NCI-H1048 (cell line): ENCODE measurements around the gene MYF6.
A peak's percentile ranks its signal among the peaks of the same experiment; 100 is the strongest.
"Not testable (repeated sequence)": the region's sequence is repeated elsewhere in the genome, so short reads cannot be mapped to it uniquely, and the experiment has no call there.

Experiments
- DNase-seq: peaks from one replicate; lab custom pipeline; 2025; lab: John Stamatoyannopoulos, UW

The MYF6 gene

DNA sequence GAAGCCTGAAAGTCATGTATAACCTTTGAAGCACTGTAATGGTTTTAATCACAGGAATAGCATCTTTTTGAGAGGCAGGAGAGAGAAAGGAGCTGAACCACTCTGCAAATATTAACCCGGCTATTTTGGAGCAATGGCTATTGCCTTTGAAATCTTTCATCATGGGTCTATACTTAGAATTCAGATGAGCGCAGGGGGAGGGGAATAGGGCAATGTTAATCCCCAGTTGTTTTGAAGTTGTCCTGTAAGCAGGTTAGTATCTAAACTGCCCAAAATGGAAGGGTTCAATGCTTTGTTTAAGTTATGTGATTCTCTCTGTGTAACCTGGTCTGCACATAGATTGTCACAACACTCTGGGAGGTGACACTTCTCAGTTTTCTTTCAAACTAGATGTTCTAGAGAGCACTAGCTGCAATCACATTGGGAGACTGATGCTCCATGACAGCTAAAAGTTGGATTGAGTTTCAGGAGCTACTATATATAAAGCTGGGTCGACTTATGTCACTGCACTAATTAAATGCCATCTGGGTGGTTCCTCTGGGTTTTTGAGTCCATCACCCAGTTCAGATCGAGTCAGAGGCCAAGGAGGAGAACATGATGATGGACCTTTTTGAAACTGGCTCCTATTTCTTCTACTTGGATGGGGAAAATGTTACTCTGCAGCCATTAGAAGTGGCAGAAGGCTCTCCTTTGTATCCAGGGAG is at the start of gene MYF6:
Gene MYF6 (plus strand): TSS at position 509 of the 704 bp plus-strand sequence. CDS start 86 bp downstream, at position 595.
- no peak for DNase-seq

GRCh38 chr12:80659512-80660063 is 47.8 kb upstream of the MYF6 start:
- no peak for DNase-seq

DNA sequence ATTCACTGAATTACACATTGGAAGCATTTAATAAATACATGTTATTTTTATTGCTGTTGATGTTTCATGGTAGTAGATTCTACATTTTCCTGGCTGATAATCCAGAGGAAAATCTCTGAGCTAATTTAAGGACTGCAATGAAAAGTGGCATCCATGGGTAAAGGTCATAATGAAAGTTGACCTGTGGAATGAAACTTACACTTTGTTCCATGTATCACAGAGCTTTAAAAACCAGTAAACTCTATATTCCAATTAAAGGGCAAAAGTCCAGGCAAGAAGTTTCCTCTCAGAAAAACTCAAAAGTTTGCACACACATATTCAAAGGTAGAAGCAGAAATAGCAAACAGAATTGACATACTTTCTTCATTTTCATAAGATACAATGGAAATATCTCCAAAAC is 44.8 kb upstream of the MYF6 start:
- DNase-seq = no peak

- DNase-seq = no peak
Observed at GRCh38 chr12:80670214-80670613, 37.2 kb upstream of the MYF6 start.

DNA sequence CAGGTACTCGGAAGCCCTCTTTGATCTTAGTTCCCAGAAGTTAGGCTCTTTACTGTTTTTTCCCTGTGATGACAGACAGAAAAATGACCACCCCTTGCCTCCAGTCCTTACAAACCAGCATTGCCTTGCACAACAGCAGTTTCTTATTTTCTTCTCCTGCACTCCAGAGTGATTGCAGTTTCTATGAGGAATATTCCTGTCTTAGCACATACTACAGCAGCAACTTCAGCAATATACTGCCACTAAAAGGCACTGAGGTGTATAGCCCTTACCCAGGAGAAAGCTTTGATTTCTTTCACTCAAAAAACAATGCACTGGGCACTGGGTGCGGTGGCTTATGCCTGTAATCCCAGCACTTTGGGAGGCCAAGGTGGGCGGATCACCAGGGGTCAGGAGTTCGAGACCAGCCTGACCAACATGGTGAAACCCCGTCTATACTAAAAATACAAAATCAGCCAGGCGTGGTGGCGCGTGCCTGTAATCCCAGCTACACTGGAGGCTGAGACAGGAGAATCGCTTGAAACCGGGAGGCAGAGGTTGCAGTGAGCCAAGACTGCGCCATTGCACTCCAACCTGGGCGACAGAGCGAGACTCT is 31.3 kb upstream of the MYF6 start:
- DNase-seq = not testable (repeated sequence)

DNA sequence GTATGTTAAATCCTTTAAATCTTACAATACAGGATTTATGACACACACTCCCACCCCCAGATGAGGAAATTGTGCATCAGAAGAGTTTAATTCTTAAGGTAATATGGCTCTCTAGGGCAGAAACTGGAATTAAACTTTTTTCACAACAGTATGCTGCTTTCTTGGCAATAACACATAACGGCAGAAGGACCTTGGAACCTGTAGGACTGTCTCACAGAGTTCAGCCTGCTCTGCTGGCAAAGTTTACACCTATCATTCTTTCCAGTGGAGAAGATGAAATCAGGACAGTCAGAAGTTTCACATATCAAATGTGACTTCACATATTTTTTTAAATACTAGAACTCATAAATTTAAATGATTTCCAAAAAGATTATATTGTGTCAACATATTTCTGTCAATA is 30.6 kb upstream of the MYF6 start:
- DNase-seq = no peak

- DNase-seq = no peak
Observed at GRCh38 chr12:80677994-80678393, 29.4 kb upstream of the MYF6 start.

GRCh38 chr12:80679346-80680131 is 27.9 kb upstream of the MYF6 start:
- no peak for DNase-seq

DNA sequence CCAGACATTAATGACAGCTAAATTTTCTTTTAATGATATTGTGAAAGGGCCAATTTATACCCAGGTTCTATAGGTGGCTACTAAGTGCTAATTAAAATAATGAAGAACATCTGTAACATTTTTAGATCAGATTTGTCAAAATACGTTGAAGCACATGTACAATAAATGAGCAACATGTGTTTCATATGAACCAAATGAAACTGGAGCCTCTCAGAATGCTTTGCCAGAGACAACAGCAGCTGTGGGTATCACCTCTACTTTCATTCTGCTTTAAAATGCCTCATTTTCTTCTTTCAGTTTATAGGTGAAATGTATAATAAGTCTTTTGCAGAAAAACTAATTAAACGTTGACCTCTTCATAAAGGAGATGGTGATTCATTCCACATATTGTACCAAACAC is 26.1 kb upstream of the MYF6 start:
- DNase-seq = no peak

DNA sequence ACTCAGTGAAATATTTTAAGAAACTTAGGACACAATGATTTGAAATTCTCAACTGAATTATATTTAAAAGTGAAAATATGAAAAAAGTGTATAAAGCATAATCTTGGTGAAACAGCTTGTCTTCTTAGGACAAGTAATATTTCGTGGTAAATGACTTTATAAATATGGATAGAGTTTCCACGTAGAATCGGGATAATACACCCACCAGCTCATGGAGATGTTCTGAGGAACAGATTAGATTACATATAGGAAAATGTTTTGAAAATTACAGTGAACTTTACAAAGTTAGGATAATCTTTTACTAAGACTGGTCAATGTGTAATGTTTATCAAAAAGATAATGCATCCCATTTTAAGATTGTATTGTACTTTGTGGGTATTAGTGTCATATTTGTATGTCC is 25.6 kb upstream of the MYF6 start:
- no peak for DNase-seq

GRCh38 chr12:80684077-80684495 is 23.3 kb upstream of the MYF6 start:
- DNase-seq = peak; percentile 34

GRCh38 chr12:80690090-80690489 is 17.3 kb upstream of the MYF6 start:
- DNase-seq = no peak

- no peak for DNase-seq
Observed at GRCh38 chr12:80690513-80690912, 16.9 kb upstream of the MYF6 start.

GRCh38 chr12:80692114-80692513 is 15.3 kb upstream of the MYF6 start:
- no peak for DNase-seq

DNA sequence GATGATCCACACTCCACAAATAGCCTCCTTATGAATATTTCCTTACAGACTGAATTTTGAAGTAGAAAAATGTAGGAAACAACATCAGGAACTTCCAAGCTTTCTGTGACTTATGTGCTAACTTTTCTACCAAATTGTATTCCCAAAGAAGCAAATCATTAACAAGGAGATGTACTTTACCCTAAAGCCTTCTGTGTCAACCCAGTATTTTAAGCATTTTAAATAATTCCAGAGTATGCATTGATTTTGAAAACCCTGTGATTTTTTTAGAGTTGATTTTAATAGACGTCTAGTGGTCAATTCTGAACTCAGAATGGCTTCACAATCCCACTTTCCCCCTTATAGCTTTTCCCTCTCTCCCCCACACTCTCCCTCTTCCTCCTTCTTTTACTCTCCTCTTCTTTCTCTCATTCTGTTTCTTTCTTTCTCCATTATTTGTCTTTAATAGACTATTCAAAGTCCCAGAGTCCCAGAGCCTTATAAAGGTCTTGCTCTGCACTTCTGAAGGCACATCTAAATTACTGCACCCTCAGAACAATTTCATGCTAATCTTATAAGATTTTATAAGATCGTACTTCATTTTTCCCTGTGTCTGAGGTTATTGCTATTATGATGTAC is 10.1 kb upstream of the MYF6 start:
- DNase-seq = no peak

DNA sequence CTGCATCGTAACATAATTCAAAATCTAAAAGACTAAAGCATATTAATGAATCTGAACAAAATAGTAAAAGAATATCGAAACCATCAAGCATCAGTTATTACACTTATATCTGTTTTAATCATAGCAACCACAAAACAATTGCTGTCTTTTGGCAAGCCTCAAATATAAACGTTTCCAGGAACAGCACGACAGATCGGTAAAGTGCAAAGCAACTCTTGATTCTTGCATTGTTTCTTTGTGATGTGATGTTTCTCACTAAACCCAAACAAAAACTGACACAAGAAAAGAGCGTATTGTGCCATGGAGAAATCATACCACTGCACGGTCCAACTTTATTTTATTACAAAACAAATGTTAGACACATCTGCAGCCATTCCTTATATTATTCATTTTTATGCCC is 9.2 kb upstream of the MYF6 start:
- DNase-seq = no peak

DNA sequence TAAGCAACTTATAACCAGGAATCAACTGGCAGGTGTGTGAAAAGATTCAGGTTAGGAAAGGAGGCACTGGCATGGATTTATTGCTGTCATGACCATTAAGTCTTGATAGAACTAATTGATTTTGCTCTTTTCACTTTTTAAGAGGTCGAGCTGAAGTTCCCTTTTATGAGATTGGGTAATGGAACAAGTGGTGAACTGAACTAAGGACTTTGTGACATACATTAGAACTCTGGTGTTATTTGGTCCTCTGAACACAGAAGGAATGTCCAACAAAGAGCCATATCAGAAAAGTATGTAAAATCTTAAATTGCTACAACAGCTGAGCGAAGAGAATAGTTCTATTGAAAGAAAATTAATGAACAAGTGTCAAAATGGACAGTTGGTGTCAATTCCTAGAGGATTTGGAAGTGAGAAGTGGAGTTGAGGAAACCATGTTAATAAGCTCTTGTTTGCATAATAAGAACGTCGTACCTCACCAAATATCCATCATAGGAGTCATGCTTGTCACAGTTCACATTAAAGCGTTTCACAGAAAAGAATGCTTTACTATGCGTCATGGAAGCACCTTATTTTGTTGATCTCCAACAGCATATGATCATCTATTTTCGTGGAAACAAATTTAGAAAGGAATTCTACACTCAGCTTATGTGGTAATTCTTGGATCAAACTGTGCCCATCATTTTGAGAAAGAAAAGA is 8.4 kb upstream of the MYF6 start:
- no peak for DNase-seq

DNA sequence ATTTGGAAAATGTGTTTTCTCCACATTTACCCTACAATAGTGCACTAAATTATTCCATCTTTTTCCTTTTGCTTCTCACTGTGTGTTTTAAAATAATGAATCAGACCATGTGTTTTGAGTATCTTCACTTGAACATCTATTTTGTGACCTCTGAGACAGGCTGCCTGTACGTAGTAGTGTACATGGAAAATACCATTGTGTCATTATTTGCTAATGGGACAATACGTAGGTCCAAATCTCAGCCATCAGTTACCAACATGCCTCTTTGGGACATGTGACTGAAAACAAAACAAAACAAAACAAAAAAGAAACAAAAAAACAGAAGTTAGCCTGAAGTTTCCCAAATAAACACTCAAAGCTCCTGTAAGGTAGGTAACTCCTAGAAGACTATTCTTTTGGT is 7.1 kb upstream of the MYF6 start:
- no peak for DNase-seq

GRCh38 chr12:80701388-80701787 is 6.0 kb upstream of the MYF6 start:
- no peak for DNase-seq

GRCh38 chr12:80702889-80703805 is 4.3 kb upstream of the MYF6 start:
- DNase-seq = no peak

- no peak for DNase-seq
Observed at GRCh38 chr12:80704420-80704819, 3.0 kb upstream of the MYF6 start.
